Heart right ventricle (tissue), 16 donors: ENCODE data around the gene PIP5K1B. TPM values are rescaled to one million over a fixed set of nuclear protein-coding genes. Genes with fewer than 3 reads are reported as not detected.

Experiments used
- ATAC-seq, 8 donors: fragments of 200-7000 bp; cut with Tn5 transposase; one replicate each; pipeline ENCODE4 v1.9.1; 2020; ENCODE audit warnings: mild to moderate bottlenecking in 8 of 8, moderate library complexity in 8 of 8, moderate number of reproducible peaks in 1 of 8
- DNase-seq, 2 donors: peaks; one replicate each; pipeline ENCODE4 v3.0.0-alpha.2; 2020
- H3K27ac ChIP-seq, 10 donors: fragments of 200-600 bp; sonication (generic) in 2 of 10; one replicate each; pipeline versions ENCODE4 v1.5.0 to v1.8.0; 2020 to 2022; ENCODE audit warnings: mild to moderate bottlenecking in 3 of 10
- H3K27me3 ChIP-seq, 7 donors: fragments of 200-600 bp; one replicate each; pipeline ENCODE4 v1.8.0; 2021 to 2022; ENCODE audit warnings: mild to moderate bottlenecking in 2 of 7
- H3K36me3 ChIP-seq, 9 donors: fragments of 200-600 bp; sonication (generic) in 1 of 9; one replicate each; pipeline versions ENCODE4 v1.5.0 to v1.8.0; 2020 to 2022; ENCODE audit warnings: mild to moderate bottlenecking in 2 of 9
- H3K4me1 ChIP-seq, 9 donors: fragments of 200-600 bp; sonication (generic) in 1 of 9; one replicate each; pipeline versions ENCODE4 v1.5.0 to v1.8.0; 2020 to 2022; ENCODE audit warnings: mild to moderate bottlenecking in 4 of 9
- H3K4me3 ChIP-seq, 10 donors: fragments of 200-600 bp; sonication (generic) in 2 of 10; one replicate each; pipeline versions ENCODE4 v1.5.0 to v1.8.0; 2020 to 2022; ENCODE audit warnings: mild to moderate bottlenecking in 7 of 10, moderate library complexity in 2 of 10
- H3K9me3 ChIP-seq, 11 donors: fragments of 200-600 bp in 10 of 11; sonication (generic) in 2 of 11; one replicate each; pipeline versions ENCODE4 v1.5.0 to v1.8.0; 2013 to 2022; ENCODE audit warnings: mild to moderate bottlenecking in 2 of 11, control low read depth in 1 of 11, moderate library complexity in 1 of 11
- CTCF ChIP-seq, 9 donors: fragments of 200-600 bp; sonication (generic) in 2 of 9; IDR thresholded peaks; one replicate each; pipeline versions ENCODE4 v1.5.0 to v1.8.0; 2021 to 2022; ENCODE audit warnings: antibody characterized with exemption in 9 of 9, mild to moderate bottlenecking in 5 of 9, moderate library complexity in 1 of 9
- WGBS, 2 donors: extraction: QIAGEN DNeasy Blood & Tissue Kit; methylation state at CpG; one replicate each; pipeline ENCODE4 v1.1.7; 2013; ENCODE audit warnings: inconsistent platforms in 1 of 2; 5-methylcytosine and 5-hydroxymethylcytosine counted together
- intact Hi-C, 10 donors: fragments of 100-400 bp; cut with DNase I; formaldehyde crosslinking; loops; one replicate each; pipeline versions ENCODE4 v1.11.1 to v1.14.2; 2022
- polyA plus RNA-seq, 2 donors: library from polyadenylated mRNA; stranded (reverse); fragments of 200-250 nt; gene quantifications; one replicate each; pipeline ENCODE4 v1.2.3, GENCODE V29; 2013
- total RNA-seq, 10 donors: library from RNA; stranded (reverse); fragmentation: NEBNext Ultra II Directional in 3 of 10; extraction: Animal tissue kit (Norgen Biotek cat#: 25700) in 3 of 10; gene quantifications; one replicate each; pipeline versions ENCODE4 v1.2.1 to v1.2.4, GENCODE V29; 2021 to 2023
- donor health status: Arrhythmogenic right ventricular cardiomyopathy.
- donor health status: ischemic (EF 13 %, LVEDD 7.1; RV severe dilation, severe dysfunction).
- donor health status: healthy with polysubstance abuse.
- donor health status: DM: no; HTN: yes; CAD: no.
- donor health status: DM: no; HTN: no; CAD: no.
- donor health status: ischemic (EF 25% LVEDD 6.9; RV normal size, moderate dysfunction).
- donor health status: ischemic (EF 25% LVEDD 5.7; RV mildly dilated, moderate dysfunction).
- donor health status: healthy.
- donor health status: DM: yes; HTN: yes; CAD: no.
- donor health status: Ischemic cardiomyopathy.
- donor health status: ischemic (EF 35%, LVEDD 5.7; RV mildly dilated, moderate dysfunction).
- donor health status: nonischemic (EF 11% LVEDD 7.7; RV severe dilation, severe dysfunction).
- donor health status: DM: yes; HTN: yes; CAD: no.
- donor health status: PGD.
- donor health status: ischemic (EF 29% LVEDD 5.4; RV normal size, mild dysfunction).
- donor health status: nonischemic (EF 23%, LVEDD 6.1; RV moderate dilation, normal function).

The PIP5K1B gene
- total and polyA plus RNA-seq, 12 donors = 5.6 to 90.8 (median 48.1) TPM

- H3K4me1 ChIP-seq = peaks cover 0 to 45% (median 8%) of the 10 kb centered on the region in 9 donors
- intact Hi-C loops = loop anchor here in 9 of 10 donors (5.0 to 10.0 kb wide), 13 partner anchors 67 to 297 kb away; a partner anchor contains a TSS
- DNase-seq = no peak
- H3K4me3 ChIP-seq = no peak overlapping the region
- no peak overlapping the region for H3K27ac ChIP-seq
- H3K9me3 ChIP-seq = no peaks in the 10 kb centered on the region
- WGBS, 2 donors = 62 to 64% methylated on average over 4 of the region's 4 CpGs
- no peak for TF ChIP-seq CTCF (IDR thresholded peaks at IDR 0.05)
- no peak for ATAC-seq
- H3K27me3 ChIP-seq = peaks cover 0 to 51% (median 14%) of the 10 kb centered on the region in 7 donors
- H3K36me3 ChIP-seq = no peaks in the 10 kb centered on the region
Observed at GRCh38 chr9:68707801-68708488, 2.9 kb downstream of the PIP5K1B start.

- ATAC-seq = no peak
- intact Hi-C loops = loop anchor here in 9 of 10 donors (5.0 to 10.0 kb wide), 13 partner anchors 66 to 296 kb away; a partner anchor contains a TSS
- H3K27me3 ChIP-seq = peaks cover 0 to 47% (median 14%) of the 10 kb centered on the region in 7 donors
- TF ChIP-seq CTCF (IDR thresholded peaks at IDR 0.05) = no peak
- no peak overlapping the region for H3K27ac ChIP-seq
- WGBS, 2 donors = 87 to 88% methylated on average over 3 of the region's 3 CpGs
- no peak for DNase-seq
- H3K36me3 ChIP-seq = no peaks in the 10 kb centered on the region
- no peaks in the 10 kb centered on the region for H3K9me3 ChIP-seq
- peaks cover 0 to 45% (median 8%) of the 10 kb centered on the region in 9 donors for H3K4me1 ChIP-seq
- H3K4me3 ChIP-seq = no peak overlapping the region
Observed at GRCh38 chr9:68708513-68708912, 3.5 kb downstream of the PIP5K1B start.

- Histone ChIP-seq H3K4me1 (peaks cover 0 to 39% (median 8%) of the 10 kb centered on the region in 9 donors), H3K27ac (no peak overlapping the region), H3K27me3 (peaks cover 0 to 37% (median 12%) of the 10 kb centered on the region in 7 donors), H3K4me3 (no peak overlapping the region), H3K36me3 (no peaks in the 10 kb centered on the region), H3K9me3 (no peaks in the 10 kb centered on the region)
- intact Hi-C loops = loop anchor here (5.0 to 10.0 kb wide), 14 partner anchors 65 to 295 kb away; a partner anchor contains a TSS
- no peak for DNase-seq
- no peak for ATAC-seq
- TF ChIP-seq CTCF (IDR thresholded peaks at IDR 0.05) = no peak
- 85 to 87% methylated on average over 8 of the region's 8 CpGs for WGBS, 2 donors
Observed at GRCh38 chr9:68709291-68710110, 4.5 kb downstream of the PIP5K1B start.

- H3K27me3 ChIP-seq = peaks cover 0 to 31% (median 11%) of the 10 kb centered on the region in 7 donors
- WGBS, 2 donors = 31 to 36% methylated on average over 1 of the region's 1 CpG
Observed at GRCh38 chr9:68710111-68710471, 5.1 kb downstream of the PIP5K1B start.

More at GRCh38 chr9:68710111-68710471, 5.1 kb downstream of the PIP5K1B start:
- ATAC-seq = peak in 1 of 8 donors; percentile 53
- TF ChIP-seq CTCF (IDR thresholded peaks at IDR 0.05) = no peak
- Histone ChIP-seq H3K9me3 (no peaks in the 10 kb centered on the region), H3K4me3 (no peak overlapping the region), H3K4me1 (peaks cover 0 to 38% (median 5%) of the 10 kb centered on the region in 9 donors), H3K27ac (peak overlapping the region in 1 of 10 donors; percentile 8), H3K36me3 (no peaks in the 10 kb centered on the region)
- DNase-seq = no peak
- intact Hi-C loops = loop anchor here in 4 of 10 donors (10.0 kb wide), 2 partner anchors 125 to 135 kb away; no protein-coding TSS in a partner anchor
